Activated T-helper 9 cell treated with anti-CD3 and anti-CD28 coated beads, Interleukin-2, amount 50 U/mL, for 16 hours (primary cell): Measurements from ENCODE around the gene CNTF.

Experiments used
- DNase-seq: peaks from one replicate; pipeline ENCODE4 v3.0.0-alpha.2; 2020; ENCODE audit warnings: low read depth

Gene CNTF

GRCh38 chr11:58645854-58646253 lies 23.4 kb downstream of the CNTF start:
- no peak for DNase-seq

- no peak for DNase-seq
Measured at GRCh38 chr11:58647141-58647699, 24.8 kb downstream of the CNTF start.

GRCh38 chr11:58647866-58648265 lies 25.4 kb downstream of the CNTF start:
- no peak for DNase-seq

GRCh38 chr11:58649623-58650022 lies 27.2 kb downstream of the CNTF start:
- DNase-seq = no peak

- no peak for DNase-seq
Measured at GRCh38 chr11:58650496-58650895, 28.0 kb downstream of the CNTF start.

- DNase-seq = no peak
Measured at GRCh38 chr11:58652726-58653280, 30.3 kb downstream of the CNTF start.

- DNase-seq = peak; percentile 63
Measured at GRCh38 chr11:58654079-58654907, 31.8 kb downstream of the CNTF start.

GRCh38 chr11:58654908-58655296 lies 32.4 kb downstream of the CNTF start:
- no peak for DNase-seq

GRCh38 chr11:58656348-58656747 lies 33.9 kb downstream of the CNTF start:
- DNase-seq = no peak

GRCh38 chr11:58658623-58659022 lies 36.2 kb downstream of the CNTF start:
- DNase-seq = no peak

- DNase-seq = no peak
Measured at GRCh38 chr11:58659404-58659803, 36.9 kb downstream of the CNTF start.

GRCh38 chr11:58659910-58660570 lies 37.6 kb downstream of the CNTF start:
- DNase-seq = no peak

GRCh38 chr11:58671983-58672633 lies 49.6 kb downstream of the CNTF start:
- no peak for DNase-seq

GRCh38 chr11:58674609-58675008 lies 52.1 kb downstream of the CNTF start:
- no peak for DNase-seq
